Stimulated activated CD8-positive, alpha-beta memory T cell treated with anti-CD3 and anti-CD28 coated beads, Interleukin-7, amount 100 ng/mL, for 1 hour (primary cell): ENCODE data around the gene ACAD10.
"Not testable (repeated sequence)": the region's sequence is repeated elsewhere in the genome, so short reads cannot be mapped to it uniquely, and the experiment has no call there.

Experiments used
- DNase-seq, 2 donors: peaks; one replicate each; pipeline ENCODE4 v3.0.0-alpha.2; 2020; ENCODE audit warnings: low read depth in 2 of 2

Gene ACAD10

GRCh38 chr12:111685811-111686573, at the start of gene ACAD10, which contains the start of gene BRAP:
TSS of gene ACAD10 (plus strand) at chr12:111686053. CDS start at chr12:111692710, 6,657 bp downstream.
TSS of gene BRAP (minus strand) at chr12:111685956. CDS start at chr12:111685792, 164 bp downstream.
- peak; percentile 85 to 88 for DNase-seq

GRCh38 chr12:111636209-111636945, 49.5 kb upstream of the ACAD10 start:
- DNase-seq: no peak

DNA sequence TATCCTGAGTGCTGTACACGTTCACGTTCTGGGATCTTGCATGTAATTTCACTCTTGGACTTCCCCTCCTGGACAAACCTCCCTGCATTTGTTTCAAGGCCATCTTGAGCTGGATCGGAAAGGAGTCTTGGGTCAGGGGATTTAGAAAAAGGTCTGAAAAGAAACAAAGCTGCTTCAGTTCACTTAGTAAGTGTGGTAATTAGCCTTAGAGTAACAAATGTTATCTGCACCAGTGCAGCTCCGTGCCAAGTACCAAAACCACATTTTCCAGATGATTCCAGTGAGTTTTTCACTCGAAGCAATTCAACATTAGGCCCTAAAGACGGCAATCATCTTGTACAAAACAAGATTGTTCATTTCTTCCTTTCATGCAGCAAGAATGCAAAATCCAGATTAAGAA, 47.3 kb upstream of the ACAD10 start:
- no peak for DNase-seq

DNA sequence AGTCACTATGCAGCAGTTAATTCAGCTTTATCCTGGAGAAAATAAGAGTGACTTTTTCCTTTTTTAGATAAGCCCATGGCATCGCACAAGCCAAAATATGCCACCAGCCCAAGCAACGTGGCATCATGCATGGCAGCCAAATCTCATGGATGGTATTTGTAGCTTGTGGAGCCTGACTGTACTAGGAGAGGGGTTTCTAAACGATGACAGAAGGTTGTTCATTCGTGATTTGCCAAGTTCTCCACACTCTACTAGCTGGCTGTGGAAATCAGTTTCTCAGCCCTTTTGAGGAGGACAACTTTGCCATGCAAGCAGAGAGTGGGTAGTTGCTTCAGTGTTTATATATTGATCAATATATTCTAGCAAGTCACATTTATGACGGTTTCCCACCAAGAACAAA, 45.3 kb upstream of the ACAD10 start:
- no peak for DNase-seq

GRCh38 chr12:111642681-111643426, 43.0 kb upstream of the ACAD10 start:
- no peak for DNase-seq

GRCh38 chr12:111643427-111643826, 42.4 kb upstream of the ACAD10 start:
- DNase-seq: no peak

DNA sequence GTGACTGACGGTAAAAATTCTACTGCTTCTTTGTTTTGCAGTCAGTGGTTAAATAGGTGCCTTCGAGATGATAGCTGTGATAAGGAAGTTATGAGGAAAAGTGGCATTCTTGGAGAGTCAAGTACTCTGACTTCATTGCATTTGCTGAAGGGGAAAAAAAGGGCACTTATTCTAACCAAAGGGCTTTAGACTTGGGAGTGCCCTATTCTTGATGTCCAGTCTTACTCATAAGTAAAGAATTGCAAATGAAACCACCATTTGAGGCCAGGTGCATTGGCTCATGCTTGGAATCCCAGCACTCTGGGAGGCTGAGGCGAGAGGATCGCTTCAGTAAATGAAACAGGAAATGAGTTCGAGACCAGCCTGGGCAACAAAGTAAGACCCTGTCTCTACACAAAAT, 40.4 kb upstream of the ACAD10 start:
- DNase-seq: no peak

- DNase-seq: no peak
Measured at GRCh38 chr12:111650912-111651311, 34.9 kb upstream of the ACAD10 start.

DNA sequence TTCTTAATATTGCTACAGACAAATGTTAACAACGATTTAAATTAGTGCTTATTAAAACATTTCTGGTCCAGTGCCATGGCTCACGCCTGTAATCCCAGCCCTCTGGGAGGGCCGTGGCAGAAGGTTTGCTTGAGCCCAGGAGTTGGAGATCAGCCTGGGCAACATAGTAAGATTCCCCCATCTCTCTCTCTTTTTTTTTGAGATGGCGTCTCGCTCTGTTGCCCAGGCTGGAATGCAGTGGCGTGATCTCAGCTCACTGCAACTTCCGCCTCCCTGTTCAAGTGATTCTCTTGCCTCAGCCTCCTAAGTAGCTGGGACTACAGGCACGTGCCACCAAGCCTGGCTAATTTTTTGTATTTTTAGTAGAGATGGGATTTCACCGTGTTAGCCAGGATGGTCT, 33.3 kb upstream of the ACAD10 start:
- DNase-seq: not testable (repeated sequence)

GRCh38 chr12:111653596-111653995, 32.3 kb upstream of the ACAD10 start:
- no peak for DNase-seq

DNA sequence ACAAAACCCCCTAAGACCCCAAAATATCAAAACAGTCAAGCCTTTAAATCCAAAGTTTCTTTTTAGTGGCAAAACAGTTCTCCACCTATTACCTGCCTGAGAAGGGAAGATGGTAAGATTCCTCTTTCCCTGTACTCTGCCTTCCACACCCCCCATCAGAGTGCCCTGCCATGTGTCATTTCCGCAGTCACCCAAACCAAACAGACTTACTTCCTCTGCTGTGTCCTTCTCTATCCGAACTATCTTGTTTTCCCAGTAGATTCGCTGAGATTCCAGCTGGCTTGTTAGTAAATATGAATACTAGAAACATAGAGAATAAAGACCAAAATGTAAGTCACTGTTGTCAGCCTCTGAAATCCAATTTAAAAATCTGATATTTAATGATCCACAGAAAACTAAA, 30.5 kb upstream of the ACAD10 start:
- no peak for DNase-seq

DNA sequence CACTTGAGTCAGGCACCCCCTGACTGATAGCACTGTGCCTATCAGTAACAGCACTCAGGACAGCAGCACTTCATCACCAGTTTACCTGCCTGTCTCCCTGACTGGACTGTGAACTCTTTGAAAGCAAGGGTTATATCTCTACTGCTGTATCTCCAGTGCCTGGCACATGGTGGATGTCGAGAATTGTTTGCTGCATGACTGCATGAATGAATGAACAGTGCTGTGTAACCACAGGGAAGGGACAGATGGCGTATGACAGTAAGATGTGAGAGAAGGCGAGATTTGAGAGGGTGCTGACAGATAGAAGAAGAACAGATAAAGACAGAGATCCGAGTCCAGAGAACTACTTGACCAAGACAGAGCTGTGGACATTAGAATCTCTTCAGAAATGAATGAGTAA, 29.8 kb upstream of the ACAD10 start:
- no peak for DNase-seq

DNA sequence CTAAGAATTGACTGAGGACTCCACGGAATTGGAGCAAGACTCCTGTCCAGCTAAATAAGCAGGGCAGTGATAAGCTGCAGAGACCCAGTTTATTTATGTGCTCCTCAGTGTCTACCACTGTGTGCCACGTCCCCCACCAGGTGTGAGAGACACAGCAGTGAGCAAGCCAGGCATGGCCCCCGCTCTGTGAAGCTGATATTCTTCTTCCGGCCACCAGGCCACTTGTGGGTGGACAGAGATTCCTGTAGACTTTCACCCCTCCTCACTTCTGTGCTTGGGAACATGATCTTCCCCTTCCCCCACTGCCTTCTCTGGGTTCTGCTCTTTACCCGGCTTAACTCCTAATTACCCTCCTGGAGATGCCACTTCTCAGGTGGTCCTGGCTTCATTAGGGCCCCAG, 21.4 kb upstream of the ACAD10 start:
- no peak for DNase-seq

DNA sequence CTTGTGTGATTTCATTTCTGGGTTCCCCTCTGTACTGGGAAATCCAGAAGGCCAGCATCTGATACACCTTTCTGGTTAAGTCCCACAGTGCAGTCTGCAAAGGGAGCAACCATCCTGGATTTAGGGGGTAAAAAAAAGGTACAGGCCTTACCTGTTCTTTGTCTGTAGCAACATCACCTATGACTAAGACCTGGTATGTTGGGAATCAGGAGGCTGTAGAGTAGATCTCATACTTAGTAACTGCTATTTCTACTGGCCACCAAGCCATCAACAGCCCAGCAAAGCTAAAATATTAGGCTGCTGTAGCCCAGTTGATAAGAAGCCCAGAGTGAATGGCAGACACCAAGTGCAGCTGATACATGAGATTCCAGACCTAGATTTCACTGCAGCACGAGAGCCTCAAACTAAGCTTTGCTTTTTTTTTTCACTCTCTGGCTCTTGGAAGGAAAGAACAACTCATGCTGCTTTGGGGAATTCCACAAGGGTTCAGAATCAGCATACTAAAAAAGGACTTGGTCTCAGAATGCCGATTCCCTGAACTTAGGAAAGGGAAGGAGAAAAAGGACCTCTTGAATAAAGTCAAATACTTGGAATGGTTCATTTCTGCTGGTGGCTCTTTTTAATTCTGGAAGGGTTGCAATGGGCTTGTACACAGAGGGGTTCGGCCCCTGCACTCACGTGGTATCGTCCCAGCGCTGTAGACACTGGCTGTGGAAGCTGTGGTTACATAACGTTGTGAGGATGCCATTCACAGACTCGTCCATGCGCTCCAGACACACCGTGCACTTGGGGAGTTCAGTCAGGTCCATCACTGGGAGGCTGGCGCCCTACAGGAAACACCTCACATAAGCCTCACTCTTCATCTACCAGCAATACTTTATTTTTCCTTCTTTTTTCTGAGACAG, 20.6 kb upstream of the ACAD10 start:
- no peak for DNase-seq

DNA sequence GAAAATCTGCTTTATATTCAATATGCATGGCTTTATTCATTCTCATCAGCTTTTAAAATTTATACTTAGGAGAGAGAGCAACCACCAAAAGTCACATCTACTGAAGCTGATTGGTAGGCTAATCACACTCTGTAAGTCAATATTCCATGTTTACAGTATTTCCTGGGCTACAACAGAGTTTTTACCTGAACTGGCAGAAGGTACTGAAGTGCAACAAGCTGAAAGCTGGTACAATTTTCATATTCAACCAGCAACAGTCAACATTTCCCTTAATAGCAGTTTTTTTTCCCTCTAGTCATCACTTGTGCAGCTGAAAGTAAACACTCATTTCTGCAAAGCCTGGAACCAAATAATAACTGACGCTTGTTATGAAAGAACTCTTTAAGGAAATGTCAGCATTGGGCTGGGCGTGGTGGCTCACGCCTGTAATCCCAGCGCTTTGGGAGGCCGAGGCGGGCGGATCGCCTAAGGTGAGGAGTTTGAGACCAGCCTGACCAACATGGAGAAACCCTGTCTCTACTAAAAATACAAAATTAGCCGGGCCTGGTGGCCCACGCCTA, 13.0 kb upstream of the ACAD10 start:
- DNase-seq: no peak

DNA sequence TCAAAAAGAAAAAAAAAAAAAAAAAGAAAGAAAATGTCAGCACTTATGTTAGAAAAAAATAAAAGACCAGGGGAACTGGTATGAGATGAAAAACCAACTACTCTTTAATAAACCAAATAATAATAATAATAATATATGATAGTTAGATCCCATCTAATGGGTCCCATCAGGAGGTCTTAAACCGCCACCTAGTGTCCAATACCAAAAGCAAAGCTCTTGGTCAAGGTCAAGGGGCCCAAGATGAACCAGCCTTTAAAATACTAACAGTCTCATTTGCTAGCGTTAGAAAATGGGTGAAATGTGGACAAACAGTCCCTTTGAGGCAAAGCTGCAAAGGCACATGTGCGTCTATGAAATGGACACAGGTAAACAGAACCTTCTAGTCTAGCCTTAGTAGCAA, 12.3 kb upstream of the ACAD10 start:
- DNase-seq: no peak

DNA sequence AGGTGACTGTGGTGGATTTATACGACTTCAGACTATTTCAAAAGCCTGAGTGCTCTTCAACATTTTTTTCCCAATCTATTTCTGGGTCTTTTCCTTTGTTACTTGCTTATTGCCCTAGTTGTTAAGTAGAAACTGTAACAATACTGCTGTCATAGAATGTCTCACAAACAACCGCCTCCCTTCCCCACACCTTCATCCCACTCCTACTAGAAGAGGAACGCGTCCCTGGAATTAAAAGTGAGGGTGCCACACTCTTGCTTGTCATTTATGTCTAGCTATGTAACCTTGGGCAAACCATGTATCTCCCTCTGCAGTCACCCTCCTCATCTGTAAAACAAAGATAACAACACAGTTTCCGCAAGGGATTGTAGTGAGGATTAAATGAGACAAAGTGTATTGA, 8.7 kb upstream of the ACAD10 start:
- DNase-seq: no peak

DNA sequence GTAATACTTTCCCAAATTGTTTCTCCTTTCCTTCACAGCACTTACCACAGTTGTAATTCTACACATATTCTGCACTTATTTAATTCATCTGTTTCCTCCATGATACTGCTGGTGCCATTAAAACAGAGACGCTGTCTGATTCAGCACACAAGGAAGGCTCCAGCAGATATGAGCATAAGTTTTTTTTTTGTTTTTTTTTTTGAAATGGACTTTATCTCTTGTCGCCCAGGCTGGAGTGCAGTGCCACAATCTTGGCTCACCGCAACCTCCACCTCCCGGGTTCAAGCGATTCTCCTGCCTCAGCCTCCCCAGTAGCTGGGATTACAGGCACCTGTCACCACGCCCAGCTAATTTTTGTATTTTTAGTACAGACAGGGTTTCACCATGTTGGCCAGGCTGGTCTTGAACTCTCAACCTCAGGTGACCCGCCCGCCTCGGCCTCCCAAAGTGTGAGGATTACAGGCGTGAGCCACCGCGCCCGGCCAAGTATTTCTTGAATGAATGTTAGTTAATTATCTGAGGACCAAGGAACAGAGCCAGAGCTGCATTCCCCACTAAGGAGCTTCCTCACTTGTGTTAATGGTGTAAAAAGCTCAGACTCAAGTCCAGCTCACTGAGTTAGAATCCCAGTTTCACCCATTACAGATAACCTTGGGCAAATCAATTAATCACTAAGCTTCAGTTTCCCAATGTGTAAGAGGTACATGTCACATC, 1.2 kb upstream of the ACAD10 start:
- not testable (repeated sequence) for DNase-seq

- DNase-seq: no peak
Measured at GRCh38 chr12:111685322-111685810, 487 bp upstream of the ACAD10 start.

GRCh38 chr12:111686574-111687105, 787 bp downstream of the ACAD10 start:
- DNase-seq: no peak
